ENCODE data around the gene RABEP2. TPM values are rescaled to one million over a fixed set of nuclear protein-coding genes. Genes with fewer than 3 reads are reported as not detected.

The RABEP2 gene
- total and polyA plus RNA-seq, 9 of the 15 experiments (the other 6 are each of a cell fraction or from before 2014, with no cell fraction given): 0.15 to 13.4 (median 3.5) TPM

DNA sequence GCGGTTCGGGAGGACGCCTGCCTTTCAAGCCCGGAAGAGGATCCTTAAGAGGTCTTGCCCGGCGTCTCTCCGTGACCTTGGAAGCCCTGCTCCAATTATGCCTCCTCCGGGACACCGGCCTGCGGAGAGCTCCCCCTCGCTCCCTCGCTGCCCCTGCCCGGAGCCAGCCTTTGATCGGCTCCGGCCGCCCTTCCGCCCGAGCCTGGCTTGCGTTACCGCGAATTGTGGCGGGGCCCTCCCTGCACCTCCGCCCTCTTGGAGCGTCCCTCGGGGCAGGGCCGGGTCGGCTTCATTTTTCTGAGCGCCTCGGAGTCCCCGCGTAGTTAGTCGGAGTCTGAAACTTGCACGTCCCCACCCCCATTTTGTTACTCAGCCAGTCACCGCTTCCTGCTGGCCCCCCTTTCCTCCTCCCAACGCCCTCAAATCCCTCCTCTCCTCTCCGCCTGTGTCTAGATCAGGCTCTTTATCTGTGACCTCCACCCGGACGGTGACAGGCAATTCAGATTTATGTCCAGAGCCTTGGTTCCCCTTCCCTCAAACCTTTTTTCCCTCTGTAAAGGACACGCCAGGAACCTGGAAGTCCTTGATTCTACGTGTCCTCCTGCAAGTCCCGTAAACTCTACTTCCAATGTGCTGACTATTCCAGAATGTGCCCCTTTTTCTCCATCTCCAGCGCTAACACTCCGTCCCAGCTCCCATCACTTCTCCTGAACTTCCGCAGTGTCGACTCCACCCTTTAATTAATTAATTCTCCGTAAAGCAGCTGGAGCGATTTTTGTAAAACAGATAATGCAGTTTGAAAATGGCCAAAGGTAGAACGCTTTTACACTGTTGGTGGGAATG lies 569 bp upstream of the RABEP2 start (continued):
- 0 out of 2 replicates have a peak, but pooled peaks have one; percentile 59 for TF ChIP-seq POLR2AphosphoS2 (IDR thresholded peaks at IDR 0.05; ENCODE audit: low read length)
- TF ChIP-seq ZNF324 (CRISPR knock-in tag; IDR thresholded peaks at IDR 0.05): no peak
- no peak for TF ChIP-seq TFAM (CRISPR knock-in tag; conservative IDR thresholded peaks at IDR 0.05)
- TF ChIP-seq SRSF3 (IDR thresholded peaks at IDR 0.05; ENCODE audit: insufficient read depth, low read length): no peak
- no peak for TF ChIP-seq ZNF121 (CRISPR knock-in tag; conservative IDR thresholded peaks at IDR 0.05)
- no peak for TF ChIP-seq CBX8 (IDR thresholded peaks at IDR 0.05; ENCODE audit: borderline replicate concordance, extremely low read depth, low read depth, low read length, poor library complexity, severe bottlenecking)
- TF ChIP-seq POLR2AphosphoS5 (IDR thresholded peaks at IDR 0.05; ENCODE audit: control insufficient read depth, insufficient read depth, low read depth, low read length): peak; percentile 75; the same call in 1 of the 2 replicates
- no peak for TF ChIP-seq HNRNPH1 (optimal IDR thresholded peaks at IDR 0.05; ENCODE audit: low read depth, low read length)
- TF ChIP-seq SMARCA4 (IDR thresholded peaks at IDR 0.05): peak; percentile 97
- peak; percentile 61; the same call in 1 of the 2 replicates for TF ChIP-seq ZFP1 (CRISPR knock-in tag; IDR thresholded peaks at IDR 0.05)
- TF ChIP-seq, protein P1, sequence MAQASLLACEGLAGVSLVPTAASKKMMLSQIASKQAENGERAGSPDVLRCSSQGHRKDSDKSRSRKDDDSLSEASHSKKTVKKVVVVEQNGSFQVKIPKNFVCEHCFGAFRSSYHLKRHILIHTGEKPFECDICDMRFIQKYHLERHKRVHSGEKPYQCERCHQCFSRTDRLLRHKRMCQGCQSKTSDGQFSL (CRISPR knock-in tag; IDR thresholded peaks at IDR 0.05): no peak
- TF ChIP-seq, protein P1 (tag; IDR thresholded peaks at IDR 0.05): 0 out of 4 replicates have a peak, but pooled peaks of 1 of the 2 experiments have one; percentile 10
- peak; percentile 27; the same call in 1 of the 2 replicates for TF ChIP-seq SPI1 (IDR thresholded peaks at IDR 0.05; ENCODE audit: borderline replicate concordance, low read depth, low read length)
- TF ChIP-seq, protein P2, sequence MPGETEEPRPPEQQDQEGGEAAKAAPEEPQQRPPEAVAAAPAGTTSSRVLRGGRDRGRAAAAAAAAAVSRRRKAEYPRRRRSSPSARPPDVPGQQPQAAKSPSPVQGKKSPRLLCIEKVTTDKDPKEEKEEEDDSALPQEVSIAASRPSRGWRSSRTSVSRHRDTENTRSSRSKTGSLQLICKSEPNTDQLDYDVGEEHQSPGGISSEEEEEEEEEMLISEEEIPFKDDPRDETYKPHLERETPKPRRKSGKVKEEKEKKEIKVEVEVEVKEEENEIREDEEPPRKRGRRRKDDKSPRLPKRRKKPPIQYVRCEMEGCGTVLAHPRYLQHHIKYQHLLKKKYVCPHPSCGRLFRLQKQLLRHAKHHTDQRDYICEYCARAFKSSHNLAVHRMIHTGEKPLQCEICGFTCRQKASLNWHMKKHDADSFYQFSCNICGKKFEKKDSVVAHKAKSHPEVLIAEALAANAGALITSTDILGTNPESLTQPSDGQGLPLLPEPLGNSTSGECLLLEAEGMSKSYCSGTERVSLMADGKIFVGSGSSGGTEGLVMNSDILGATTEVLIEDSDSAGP (CRISPR knock-in tag; IDR thresholded peaks at IDR 0.05): no peak
- TF ChIP-seq, protein P3, sequence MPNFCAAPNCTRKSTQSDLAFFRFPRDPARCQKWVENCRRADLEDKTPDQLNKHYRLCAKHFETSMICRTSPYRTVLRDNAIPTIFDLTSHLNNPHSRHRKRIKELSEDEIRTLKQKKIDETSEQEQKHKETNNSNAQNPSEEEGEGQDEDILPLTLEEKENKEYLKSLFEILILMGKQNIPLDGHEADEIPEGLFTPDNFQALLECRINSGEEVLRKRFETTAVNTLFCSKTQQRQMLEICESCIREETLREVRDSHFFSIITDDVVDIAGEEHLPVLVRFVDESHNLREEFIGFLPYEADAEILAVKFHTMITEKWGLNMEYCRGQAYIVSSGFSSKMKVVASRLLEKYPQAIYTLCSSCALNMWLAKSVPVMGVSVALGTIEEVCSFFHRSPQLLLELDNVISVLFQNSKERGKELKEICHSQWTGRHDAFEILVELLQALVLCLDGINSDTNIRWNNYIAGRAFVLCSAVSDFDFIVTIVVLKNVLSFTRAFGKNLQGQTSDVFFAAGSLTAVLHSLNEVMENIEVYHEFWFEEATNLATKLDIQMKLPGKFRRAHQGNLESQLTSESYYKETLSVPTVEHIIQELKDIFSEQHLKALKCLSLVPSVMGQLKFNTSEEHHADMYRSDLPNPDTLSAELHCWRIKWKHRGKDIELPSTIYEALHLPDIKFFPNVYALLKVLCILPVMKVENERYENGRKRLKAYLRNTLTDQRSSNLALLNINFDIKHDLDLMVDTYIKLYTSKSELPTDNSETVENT (CRISPR knock-in tag; IDR thresholded peaks at IDR 0.05): 0 out of 2 replicates have a peak, but pooled peaks have one; percentile 16
- TF ChIP-seq EWSR1 (IDR thresholded peaks at IDR 0.05; ENCODE audit: borderline replicate concordance, low read depth, partially characterized antibody): no peak
- TF ChIP-seq NFIX (CRISPR knock-in tag; IDR thresholded peaks at IDR 0.05; ENCODE audit: low read depth): no peak
- no peak for TF ChIP-seq MECOM (CRISPR knock-in tag; IDR thresholded peaks at IDR 0.05)
- TF ChIP-seq TRIM24 (IDR thresholded peaks at IDR 0.05): peak; percentile 68 to 82; a peak in 3 of 4 replicates
- TF ChIP-seq MBD2 (IDR thresholded peaks at IDR 0.05; ENCODE audit: borderline replicate concordance, low read depth): peak; percentile 63
- TF ChIP-seq YY1 (IDR thresholded peaks at IDR 0.05; ENCODE audit: borderline replicate concordance in 1 of 3, control insufficient read depth in 1 of 3, extremely low read depth in 1 of 3, insufficient read depth in 3 of 3, insufficient read length in 1 of 3, insufficient replicate concordance in 2 of 3, low read depth in 1 of 3, low read length in 2 of 3): peak in 2 of 3 experiments; percentile 67 to 84
